HepG2 (cell line): Measurements from ENCODE around the gene PHIP. TPM values are rescaled to one million over a fixed set of nuclear protein-coding genes. Genes with fewer than 3 reads are reported as not detected.

Experiments used
- ATAC-seq: fragments of 200-7000 bp; cut with Tn5 transposase; 3 replicates; pipeline ENCODE4 v1.9.1; 2020; ENCODE audit warnings: mild to moderate bottlenecking, moderate library complexity
- BruUV-seq: library from RNA; stranded (reverse); fragments of 400-500 nt; replicated peaks from 2 replicates; lab custom pipeline; 2021; lab: Mats Ljungman, UMichigan
- CTCF ChIA-PET: fragments of 300-600 bp; formaldehyde crosslinking; extraction: SDS; loops from one replicate; lab custom pipeline; 2021; ENCODE audit warnings: low total read pairs, inconsistent platforms, low intra/inter-chr PET ratio; lab: Yijun Ruan, JAX
- POLR2A ChIA-PET: fragments of 350-600 bp; sonication (Branson Sonifier 250); formaldehyde crosslinking; loops from one replicate; lab custom pipeline; 2020; ENCODE audit warnings: antibody characterized with exemption, inconsistent platforms; lab: Yijun Ruan, JAX
- DNase-seq: peaks from one replicate; pipeline ENCODE4 v3.0.0-alpha.2; 2015; ENCODE audit warnings: low spot score
- FAIRE-seq: peaks from 3 replicates; lab custom pipeline; 2011; peaks lifted over from hg19 to GRCh38; lab: Jason Lieb, UNC
- H2AFZ ChIP-seq: one replicate; pipeline ENCODE4 v1.6.1; 2011; ENCODE audit warnings: low read length, inconsistent platforms
- H3K27ac ChIP-seq: fragments of 300-600 bp; 3 replicates; pipeline ENCODE4 v1.8.0; 2011; ENCODE audit warnings: mixed run types, mild to moderate bottlenecking, mixed read lengths, low read length, inconsistent platforms; ENCODE audit not compliant: insufficient read depth; ENCODE audit errors: extremely low read length
- H3K27me3 ChIP-seq, 2 experiments: fragments of 200-600 bp in 1 of 2; 2 replicates in 1 of 2; 3 replicates in 1 of 2; pipeline versions ENCODE4 v1.6.0 to v1.8.0; 2011; ENCODE audit warnings: low read length in 2 of 2, mild to moderate bottlenecking in 2 of 2, moderate library complexity in 2 of 2, inconsistent platforms in 1 of 2; ENCODE audit not compliant: insufficient read depth in 2 of 2, control insufficient read depth in 1 of 2
- H3K36me3 ChIP-seq, 2 experiments: fragments of 200-600 bp in 1 of 2; replicated peaks in 1 of 2; 2 replicates in 1 of 2; 3 replicates in 1 of 2; pipeline versions ENCODE4 v1.5.1 to v1.8.0; 2011; ENCODE audit warnings: low read length in 2 of 2, inconsistent platforms in 1 of 2; ENCODE audit not compliant: insufficient read depth in 2 of 2, control insufficient read depth in 1 of 2
- H3K4me1 ChIP-seq: 2 replicates; pipeline ENCODE4 v1.5.1; 2012; ENCODE audit warnings: low read length, inconsistent platforms; ENCODE audit not compliant: insufficient read depth
- H3K4me2 ChIP-seq: 2 replicates; pipeline ENCODE4 v1.6.0; 2011; ENCODE audit warnings: low read depth, low read length, inconsistent platforms
- H3K4me3 ChIP-seq, 3 experiments: fragments of 200-600 bp in 1 of 3; sonication (generic), shearing (Covaris generic) in 1 of 3; replicated peaks in 1 of 3; 2 replicates each; pipeline ENCODE4 v1.5.1; 2011 to 2016; ENCODE audit warnings: low read length in 3 of 3, inconsistent platforms in 2 of 3, low read depth in 2 of 3, mild to moderate bottlenecking in 2 of 3, control low read depth in 1 of 3, mixed read lengths in 1 of 3; ENCODE audit not compliant: insufficient read depth in 1 of 3
- H3K79me2 ChIP-seq: one replicate; pipeline ENCODE4 v1.6.1; 2011; ENCODE audit warnings: low read length, inconsistent platforms; ENCODE audit not compliant: insufficient read depth
- H3K9ac ChIP-seq: 2 replicates; pipeline ENCODE4 v1.6.0; 2011; ENCODE audit warnings: mild to moderate bottlenecking, low read depth, low read length, inconsistent platforms; ENCODE audit not compliant: insufficient read depth
- H3K9me3 ChIP-seq: 2 replicates; pipeline ENCODE4 v1.5.1; 2012; ENCODE audit warnings: mild to moderate bottlenecking, low read length
- H4K20me1 ChIP-seq: 2 replicates; pipeline ENCODE4 v1.6.0; 2011; ENCODE audit warnings: inconsistent platforms, mild to moderate bottlenecking, low read length, moderate library complexity; ENCODE audit not compliant: insufficient read depth
- HNF4G ChIP-seq, 2 experiments: sonication (generic) in 1 of 2; formaldehyde crosslinking in 1 of 2; IDR thresholded peaks; 2 replicates each; pipeline versions ENCODE4 v1.4.0 to v1.6.1; 2011 to 2020; ENCODE audit warnings: borderline replicate concordance in 2 of 2, low read depth in 2 of 2, mild to moderate bottlenecking in 2 of 2, low read length in 1 of 2, missing genetic modification reagents in 1 of 2, moderate library complexity in 1 of 2
- RCOR2 ChIP-seq: IDR thresholded peaks from 2 replicates; pipeline ENCODE4 v1.6.1; 2016; ENCODE audit warnings: missing biosample characterization, missing genetic modification reagents
- SNAPC2 ChIP-seq: sonication (generic); formaldehyde crosslinking; IDR thresholded peaks from 2 replicates; pipeline ENCODE4 v1.8.1; 2022; ENCODE audit warnings: mild to moderate bottlenecking, missing genetic modification reagents
- ZBTB49 ChIP-seq: sonication (generic); formaldehyde crosslinking; IDR thresholded peaks from 2 replicates; pipeline ENCODE4 v1.4.0; 2020; ENCODE audit warnings: missing genetic modification reagents, borderline replicate concordance
- ZNF207 ChIP-seq: fragments of 450-650 bp; IDR thresholded peaks from 2 replicates; pipeline ENCODE4 v1.6.1; 2016; ENCODE audit warnings: antibody characterized with exemption, borderline replicate concordance
- ZNF235 ChIP-seq: sonication (generic); formaldehyde crosslinking; IDR thresholded peaks from 2 replicates; pipeline ENCODE4 v1.8.1; 2023; ENCODE audit warnings: mild to moderate bottlenecking, missing genetic modification reagents, borderline replicate concordance
- ZNF468 ChIP-seq: sonication (generic); formaldehyde crosslinking; IDR thresholded peaks from 2 replicates; pipeline ENCODE4 v1.8.0; 2022; ENCODE audit warnings: mild to moderate bottlenecking, moderate library complexity, missing genetic modification reagents
- ZNF598 ChIP-seq: sonication (generic); formaldehyde crosslinking; IDR thresholded peaks from 2 replicates; pipeline ENCODE4 v1.5.1; 2020; ENCODE audit warnings: mild to moderate bottlenecking, missing genetic modification reagents, borderline replicate concordance
- ZNF749 ChIP-seq: sonication (generic); formaldehyde crosslinking; IDR thresholded peaks from 2 replicates; pipeline ENCODE4 v1.8.0; 2022; ENCODE audit warnings: mild to moderate bottlenecking, missing genetic modification reagents, moderate library complexity, borderline replicate concordance
- ZNF773 ChIP-seq: sonication (generic); formaldehyde crosslinking; IDR thresholded peaks from 2 replicates; pipeline ENCODE4 v1.4.0; 2020; ENCODE audit warnings: missing genetic modification reagents, borderline replicate concordance
- ZSCAN31 ChIP-seq: sonication (generic); formaldehyde crosslinking; IDR thresholded peaks from 2 replicates; pipeline ENCODE4 v1.5.0; 2020; ENCODE audit warnings: low read depth, mild to moderate bottlenecking, missing genetic modification reagents
- in situ Hi-C: cut with HindIII; loops from 2 replicates; pipeline ENCODE4 v1.10.0; 2017; ENCODE audit warnings: low pct_unique_long_range_greater_than_20kb; ENCODE audit not compliant: extremely low pct_ligation_motif_present
- intact Hi-C: fragments of 100-400 bp; cut with micrococcal nuclease; formaldehyde crosslinking; loops from one replicate; pipeline ENCODE4 v1.10.0; 2022; ENCODE audit not compliant: unreplicated experiment
- polyA plus RNA-seq, 8 experiments: library from polyadenylated mRNA; depleted of rRNA in 3 of 8; stranded (reverse) in 7 of 8; unstranded in 1 of 8; fragments of >200 nt; fragmentation: Illumina TruSeq in 4 of 8; extraction: Trizol in 4 of 8; gene quantifications; 2 replicates each; pipeline versions ENCODE4 v1.2.1 to v1.2.3, GENCODE V29; 2011 to 2016; ENCODE audit warnings: low read depth in 4 of 8, missing spikeins in 1 of 8, mixed read lengths in 1 of 8; ENCODE audit not compliant: insufficient read depth in 1 of 8
- total RNA-seq, 5 experiments: library from RNA; depleted of rRNA; stranded (reverse); fragments of >200 nt; fragmentation: Illumina TruSeq; extraction: Trizol; gene quantifications; 2 replicates each; pipeline ENCODE4 v1.2.3, GENCODE V29; 2016; ENCODE audit warnings: low read depth in 1 of 5

The PHIP gene
- total and polyA plus RNA-seq, 2 of the 13 experiments (the other 11 are each of a cell fraction or from before 2014, with no cell fraction given) = 6.5 to 23.5 TPM

DNA sequence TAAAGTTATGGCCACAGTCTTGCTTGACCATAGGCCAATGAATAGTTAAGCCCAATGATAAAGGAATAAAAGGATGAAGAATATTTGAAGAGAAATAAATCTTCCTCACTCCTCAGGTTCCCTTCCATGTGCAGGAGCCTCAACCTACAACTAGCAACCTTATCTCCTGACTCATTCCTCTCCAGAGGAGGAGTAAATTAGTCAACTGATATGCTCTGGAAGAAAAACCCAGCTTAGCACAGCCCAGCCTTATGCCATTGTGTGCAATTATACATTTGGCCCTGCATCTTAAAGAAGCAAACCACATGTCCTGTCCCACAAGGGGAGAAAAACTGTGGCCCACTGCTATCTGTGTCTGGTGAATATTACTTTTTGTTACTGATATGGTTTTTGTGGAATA lies 82.1 kb downstream of the PHIP start:
- no peak overlapping the region for H3K4me3 ChIP-seq
- H3K9ac ChIP-seq = no peak overlapping the region
- H3K27me3 ChIP-seq = no peaks in the 10 kb centered on the region
- TF ChIP-seq ZBTB49 (CRISPR knock-in tag) = no peak
- no peak for TF ChIP-seq ZNF749
- TF ChIP-seq RCOR2 (CRISPR knock-in tag) = no peak
- no peak for TF ChIP-seq ZNF773 (CRISPR knock-in tag)
- TF ChIP-seq ZNF598 = no peak
- TF ChIP-seq HNF4G (IDR thresholded peaks at IDR 0.05; ENCODE audit: borderline replicate concordance, low read depth, low read length) = no peak
- TF ChIP-seq HNF4G (CRISPR knock-in tag; IDR thresholded peaks at IDR 0.05; ENCODE audit: borderline replicate concordance, low read depth) = no peak
- no peak for TF ChIP-seq ZSCAN31 (CRISPR knock-in tag)
- no peak for TF ChIP-seq SNAPC2
- no peak for TF ChIP-seq ZNF468 (CRISPR knock-in tag)
- TF ChIP-seq ZNF207 = no peak
- no peak for TF ChIP-seq ZNF235 (CRISPR knock-in tag)
- H3K36me3 ChIP-seq = peaks cover 15 to 69% of the 10 kb centered on the region in 2 experiments
- no peaks in the 10 kb centered on the region; the same call in 1 of the 2 replicates for H4K20me1 ChIP-seq
- in situ Hi-C loops (no loop called here), intact Hi-C loops (no loop called here)
- H3K4me2 ChIP-seq = no peak overlapping the region
- CTCF ChIA-PET = no interaction called here
- no peaks in the 10 kb centered on the region for H3K79me2 ChIP-seq
- FAIRE-seq = no peak
- no peak overlapping the region for H2AFZ ChIP-seq
- no peak for DNase-seq
- POLR2A ChIA-PET = no interaction called here
- H3K4me1 ChIP-seq = no peaks in the 10 kb centered on the region
- BruUV-seq = no TSS peak
- no peak overlapping the region for H3K27ac ChIP-seq
- ATAC-seq = no peak
- no peaks in the 10 kb centered on the region for H3K9me3 ChIP-seq
